Measurements from ENCODE around the gene TPK1.
A peak's percentile ranks its signal among the peaks of the same experiment; 100 is the strongest.
"Not testable (repeated sequence)": the region's sequence is repeated elsewhere in the genome, so short reads cannot be mapped to it uniquely, and the experiment has no call there.

TPK1 gene

DNA sequence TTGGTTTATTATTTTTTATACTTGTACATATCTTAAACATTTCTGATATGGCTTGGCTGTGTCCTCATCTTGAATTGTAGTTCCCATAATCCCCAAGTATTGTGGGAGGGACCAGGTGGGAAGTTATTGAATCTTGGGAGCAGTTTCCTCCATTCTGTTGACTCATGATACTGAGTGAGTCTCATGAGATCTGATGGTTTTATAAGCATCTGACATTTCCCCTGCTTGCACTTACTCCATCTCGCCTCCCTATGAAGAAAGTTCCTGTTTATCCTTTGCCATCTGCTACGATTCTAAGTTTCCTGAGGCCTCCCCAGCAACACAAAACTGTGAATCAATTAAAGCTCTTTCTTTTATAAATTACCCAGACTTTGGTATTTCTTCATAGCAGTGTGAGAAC is 207.7 kb downstream of the TPK1 start:
- DNase-seq: peak; percentile 63 to 68

DNA sequence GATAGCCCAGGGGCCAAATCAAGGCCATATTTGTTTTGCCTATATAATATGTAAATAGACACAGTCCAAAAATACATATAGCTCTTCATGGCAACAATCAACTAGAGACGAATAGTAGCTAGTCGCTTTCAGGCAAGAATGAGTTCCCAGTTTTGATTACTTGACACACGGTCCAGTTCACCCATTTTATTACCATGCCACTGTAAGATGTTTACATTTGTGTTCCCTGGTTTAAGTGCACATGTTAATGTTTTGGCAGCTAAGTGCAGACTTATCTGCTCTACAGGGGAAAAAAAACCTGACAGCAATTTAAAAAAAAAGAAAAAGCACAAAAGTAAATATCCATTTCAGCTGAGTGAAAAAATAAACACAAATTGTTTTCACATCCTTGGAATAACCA is 213.1 kb downstream of the TPK1 start:
- no peak for DNase-seq

DNA sequence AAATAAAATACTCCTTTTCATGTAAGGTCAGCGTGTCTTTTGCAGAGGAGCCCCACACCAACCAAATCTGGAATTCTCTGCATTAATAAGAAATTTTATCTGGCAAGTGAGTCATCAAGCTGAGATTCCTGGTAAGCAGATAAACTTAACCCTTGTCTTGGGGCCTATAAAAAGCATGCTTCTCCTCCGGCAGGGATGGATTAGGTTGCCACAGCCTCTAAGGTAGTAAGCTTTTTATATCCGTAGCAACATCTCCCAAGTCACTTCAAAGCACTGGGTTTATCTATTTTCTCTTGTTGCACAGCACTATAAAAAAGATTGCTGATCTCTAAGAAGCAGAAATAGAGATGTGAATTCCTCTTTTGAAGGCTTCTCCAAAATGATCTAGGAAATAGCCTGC is 229.6 kb downstream of the TPK1 start:
- DNase-seq: no peak

GRCh38 chr7:144596953-144597352 is 238.9 kb downstream of the TPK1 start:
- no peak for DNase-seq

DNA sequence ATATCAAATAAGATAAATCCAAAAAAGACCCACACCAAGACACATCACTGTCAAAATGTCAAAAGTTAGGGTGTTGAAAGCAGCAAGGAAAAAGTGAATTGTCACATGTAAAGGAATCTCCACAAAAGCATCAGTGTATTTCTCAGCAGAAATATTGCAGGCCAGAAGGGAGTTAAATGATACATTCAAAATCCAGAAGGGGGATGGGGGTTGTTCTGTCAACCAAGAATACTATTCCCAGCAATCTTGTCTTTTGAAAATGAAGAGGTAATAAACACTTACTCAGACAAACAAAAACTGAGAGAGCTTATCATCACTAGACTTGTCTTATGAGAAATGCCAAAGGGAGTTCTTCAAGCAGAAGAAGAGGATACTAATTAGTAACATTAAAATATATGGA is 241.3 kb downstream of the TPK1 start:
- no peak for DNase-seq

DNA sequence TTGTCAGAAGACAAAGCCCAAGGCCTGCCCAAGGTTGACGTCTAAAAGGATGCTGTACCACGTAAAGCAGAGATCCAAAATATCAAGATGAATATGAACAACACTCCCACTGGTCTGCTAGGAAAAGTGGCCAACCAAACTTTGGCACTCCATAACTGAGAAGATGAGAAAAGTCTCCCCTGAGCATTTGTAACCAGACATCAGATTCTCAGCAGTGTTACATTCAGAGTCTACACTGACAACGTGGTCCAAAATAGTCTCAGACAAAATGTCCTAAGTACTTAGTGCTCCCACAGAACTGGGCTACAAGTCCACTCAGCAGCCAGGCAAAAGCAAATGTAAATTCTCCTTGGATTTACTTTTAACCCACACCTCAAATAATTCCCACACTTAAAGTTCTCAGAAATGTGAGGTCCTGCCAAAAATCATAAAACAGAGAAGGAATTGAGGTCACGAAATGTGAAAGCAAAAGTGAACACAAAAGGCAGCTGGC is 247.2 kb downstream of the TPK1 start:
- DNase-seq: no peak

DNA sequence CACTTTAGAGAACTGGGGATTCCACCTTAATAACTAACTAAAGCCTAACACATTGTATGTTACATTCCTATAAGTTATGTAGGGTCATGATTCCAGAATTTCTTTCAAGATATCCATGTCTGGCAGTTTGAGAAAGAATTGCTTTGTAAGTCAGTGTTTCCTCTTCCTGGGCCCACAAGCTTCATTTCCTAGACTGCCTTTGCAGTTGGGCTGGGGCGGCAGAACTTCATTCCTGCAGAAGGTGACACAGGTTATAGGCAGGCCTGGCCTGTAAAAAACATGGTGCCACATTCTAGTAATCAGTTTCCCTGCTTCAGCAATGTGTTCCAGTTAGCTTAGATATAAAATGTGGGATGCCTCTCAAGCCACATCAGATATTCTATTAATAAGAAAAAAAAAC is 248.2 kb downstream of the TPK1 start:
- no peak for DNase-seq

- no peak for DNase-seq
Measured at GRCh38 chr7:144584726-144585125, 251.1 kb downstream of the TPK1 start.

GRCh38 chr7:144579687-144580086 is 256.2 kb downstream of the TPK1 start:
- DNase-seq: no peak

DNA sequence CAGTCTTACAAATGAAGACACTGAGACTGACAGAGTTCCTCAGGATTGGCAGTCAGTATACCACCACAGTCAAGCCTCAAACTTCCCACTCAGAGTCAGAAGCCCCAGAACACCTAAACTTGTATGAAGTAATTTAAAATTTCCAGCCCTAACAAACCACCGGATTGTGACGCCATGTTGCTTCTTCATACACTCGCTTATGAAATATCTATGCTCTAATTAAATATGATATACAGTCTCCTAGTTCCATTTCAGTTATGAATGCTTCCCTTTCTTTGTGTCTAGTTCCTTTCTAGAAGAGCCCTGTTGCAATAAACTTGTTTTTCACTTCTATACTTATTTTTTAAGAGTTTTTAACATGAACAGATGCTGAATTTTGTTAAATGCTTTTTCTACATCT is 260.4 kb downstream of the TPK1 start:
- DNase-seq: peak; percentile 61 to 68

DNA sequence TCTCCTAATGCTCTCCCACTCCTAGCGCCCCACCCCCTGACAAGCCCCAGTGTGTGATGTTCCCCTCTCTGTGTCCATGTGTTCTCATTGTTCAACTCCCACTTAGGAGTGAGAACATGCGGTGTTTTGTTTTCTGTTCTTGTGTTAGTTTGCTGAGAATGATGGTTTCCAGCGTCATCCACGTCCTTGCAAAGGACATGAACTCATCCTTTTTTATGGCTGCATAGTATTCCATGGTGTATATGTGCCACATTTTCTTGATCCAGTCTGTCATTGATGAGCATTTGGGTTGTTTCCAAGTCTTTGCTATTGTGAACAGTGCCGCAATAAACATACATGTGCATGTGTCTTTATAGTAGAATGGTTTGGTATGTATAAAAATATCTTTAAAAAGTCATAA is 261.1 kb downstream of the TPK1 start:
- DNase-seq: not testable (repeated sequence)

- no peak for DNase-seq
Measured at GRCh38 chr7:144568233-144568632, 267.6 kb downstream of the TPK1 start.

DNA sequence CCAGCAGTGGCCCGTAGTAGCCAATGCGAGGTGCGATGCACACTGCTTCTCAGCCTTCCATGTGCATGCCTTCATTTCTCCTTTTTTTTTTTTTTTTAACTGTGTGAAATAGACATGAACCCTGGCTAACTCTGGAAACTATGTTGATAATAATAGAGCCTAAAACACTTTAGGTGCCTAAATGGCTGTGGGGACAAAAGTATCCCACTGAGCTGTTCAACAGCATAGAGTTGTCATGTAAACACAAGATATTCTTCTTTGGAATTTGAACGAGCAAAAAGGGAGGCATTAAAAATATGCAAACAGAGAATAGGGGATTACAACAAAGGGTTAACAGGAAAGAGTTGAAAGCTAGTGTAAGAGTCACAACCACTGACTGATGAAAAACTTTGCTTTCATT is 270.3 kb downstream of the TPK1 start:
- DNase-seq: no peak

GRCh38 chr7:144549861-144550260 is 286.0 kb downstream of the TPK1 start:
- DNase-seq: no peak

- DNase-seq: no peak
Measured at GRCh38 chr7:144548556-144548955, 287.3 kb downstream of the TPK1 start.

DNA sequence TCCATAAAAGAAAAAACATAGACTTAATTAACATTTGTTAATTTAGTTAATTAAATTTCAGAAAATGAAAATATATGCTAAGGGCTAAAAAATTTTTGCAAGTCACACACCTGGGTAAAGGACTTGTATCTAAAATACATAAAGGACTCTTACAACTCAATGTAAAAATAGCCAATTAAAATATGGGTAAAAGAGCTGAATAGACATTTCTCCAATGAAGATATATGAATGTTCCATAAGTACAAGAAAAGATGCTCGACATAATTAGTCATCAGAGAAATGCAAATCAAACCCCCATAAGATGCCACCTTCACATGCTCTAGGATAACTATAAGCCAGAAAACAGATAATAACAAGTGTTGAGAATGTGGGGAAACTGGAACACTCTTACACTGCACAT is 288.0 kb downstream of the TPK1 start:
- DNase-seq: no peak

DNA sequence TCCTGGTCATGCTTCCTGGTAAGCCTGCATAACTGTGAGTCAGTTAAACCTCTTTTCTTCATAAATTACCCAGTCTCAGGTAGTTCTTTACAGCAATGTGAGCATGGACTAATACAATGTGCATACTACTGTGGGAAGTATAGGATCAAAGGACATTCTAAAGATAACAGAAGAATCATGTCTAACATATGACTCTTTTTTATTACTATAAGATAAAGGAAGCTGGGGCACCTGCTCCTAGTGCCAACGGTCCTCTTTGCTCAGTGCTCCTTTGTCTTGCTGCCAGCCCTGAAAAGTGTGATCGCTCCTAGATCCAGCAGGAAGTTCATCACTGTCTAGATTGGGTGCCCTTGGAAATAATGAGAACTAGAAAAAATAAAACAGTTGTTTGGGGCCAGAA is 289.1 kb downstream of the TPK1 start:
- DNase-seq: no peak

GRCh38 chr7:144545330-144545729 is 290.5 kb downstream of the TPK1 start:
- no peak for DNase-seq

- no peak for DNase-seq
Measured at GRCh38 chr7:144534655-144535395, 301.0 kb downstream of the TPK1 start.

DNA sequence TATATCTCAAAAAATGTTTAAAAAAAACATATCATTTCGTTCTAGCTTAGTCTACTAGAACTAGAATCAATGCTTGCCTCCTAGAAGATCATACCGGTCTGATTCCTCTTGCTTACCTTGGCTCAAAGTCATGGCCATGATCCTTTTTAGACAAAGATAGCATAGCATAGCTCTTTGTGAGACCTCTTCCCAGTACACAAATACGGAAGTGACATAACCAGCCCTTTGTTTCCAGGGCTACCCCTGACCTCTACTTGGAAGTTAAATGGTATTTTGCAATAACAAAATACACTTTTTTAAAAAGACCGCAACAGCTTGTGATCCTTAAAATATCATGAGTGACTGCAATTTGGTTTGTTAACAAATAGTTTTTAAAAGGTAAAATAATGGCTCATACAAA is 301.7 kb downstream of the TPK1 start:
- DNase-seq: no peak

DNA sequence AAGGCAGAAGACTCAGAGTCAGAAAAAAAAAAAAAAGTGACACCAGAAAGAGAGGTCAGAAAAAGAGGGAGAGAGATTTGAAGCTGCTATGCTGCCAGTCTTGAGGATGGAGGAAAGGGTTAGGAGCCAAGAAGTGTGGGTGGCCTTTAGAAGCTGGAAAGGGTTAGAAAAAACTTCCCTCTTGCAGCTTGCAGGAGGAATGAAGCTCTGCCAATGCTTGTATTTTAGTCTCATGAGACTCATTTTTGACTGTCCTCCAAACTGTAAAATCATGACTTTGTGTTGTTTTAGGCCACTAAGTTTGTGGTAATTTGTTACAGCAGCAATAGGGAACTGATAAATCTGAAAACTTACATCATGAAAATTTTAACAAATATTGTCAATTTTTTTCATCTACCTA is 304.7 kb downstream of the TPK1 start:
- no peak for DNase-seq

GRCh38 chr7:144529269-144529926 is 306.5 kb downstream of the TPK1 start:
- no peak for DNase-seq

- DNase-seq: no peak
Measured at GRCh38 chr7:144528536-144529045, 307.3 kb downstream of the TPK1 start.

DNA sequence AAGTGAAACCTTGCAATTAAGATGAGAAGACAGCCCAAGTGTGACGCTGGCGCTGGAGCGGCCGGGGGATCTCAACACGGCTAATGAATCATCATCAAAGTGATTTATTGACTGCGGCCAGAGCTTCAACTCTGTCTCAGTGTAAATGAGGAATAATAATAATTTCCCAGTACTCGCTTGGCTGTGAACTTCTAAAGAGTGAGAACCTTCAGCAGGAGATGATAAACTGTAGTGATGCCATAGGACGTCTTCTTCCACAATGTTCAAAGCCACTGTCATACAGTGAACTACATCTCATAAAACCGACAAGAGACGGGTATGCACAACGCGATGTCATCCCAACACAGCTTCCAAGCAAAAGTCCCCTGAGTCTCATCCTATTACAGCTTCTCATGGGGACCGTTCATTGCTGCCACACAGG is 308.8 kb downstream of the TPK1 start:
- DNase-seq: no peak
